Adipocyte (in vitro differentiated cells): ENCODE data around the gene TBL2.
"Not testable (repeated sequence)": the region's sequence is repeated elsewhere in the genome, so short reads cannot be mapped to it uniquely, and the experiment has no call there.

Source experiments
- DNase-seq: peaks from one replicate; pipeline ENCODE4 v3.0.0-alpha.2; 2015; ENCODE audit warnings: low read depth
- H3K27me3 ChIP-seq: replicated peaks from 2 replicates; pipeline ENCODE4 v1.7.0; 2013; ENCODE audit warnings: mild to moderate bottlenecking, low read length, moderate library complexity; ENCODE audit not compliant: control insufficient read depth, insufficient read depth
- H3K36me3 ChIP-seq: 2 replicates; pipeline ENCODE4 v1.7.0; 2013; ENCODE audit warnings: low read length, mild to moderate bottlenecking, moderate library complexity; ENCODE audit not compliant: control insufficient read depth, insufficient read depth, severe bottlenecking
- H3K4me1 ChIP-seq: 2 replicates; pipeline ENCODE4 v1.7.0; 2013; ENCODE audit warnings: mild to moderate bottlenecking, low read length, moderate library complexity; ENCODE audit not compliant: control insufficient read depth, insufficient read depth
- H3K4me3 ChIP-seq: 2 replicates; pipeline ENCODE4 v1.7.0; 2013; ENCODE audit warnings: mild to moderate bottlenecking, low read length, moderate library complexity
- H3K9ac ChIP-seq: 2 replicates; pipeline ENCODE4 v1.7.0; 2013; ENCODE audit warnings: mild to moderate bottlenecking, low read length, moderate library complexity
- H3K9me3 ChIP-seq: 2 replicates; pipeline ENCODE4 v1.7.0; 2013; ENCODE audit warnings: mild to moderate bottlenecking, low read length, moderate library complexity; ENCODE audit not compliant: control insufficient read depth

Gene TBL2, protein sequence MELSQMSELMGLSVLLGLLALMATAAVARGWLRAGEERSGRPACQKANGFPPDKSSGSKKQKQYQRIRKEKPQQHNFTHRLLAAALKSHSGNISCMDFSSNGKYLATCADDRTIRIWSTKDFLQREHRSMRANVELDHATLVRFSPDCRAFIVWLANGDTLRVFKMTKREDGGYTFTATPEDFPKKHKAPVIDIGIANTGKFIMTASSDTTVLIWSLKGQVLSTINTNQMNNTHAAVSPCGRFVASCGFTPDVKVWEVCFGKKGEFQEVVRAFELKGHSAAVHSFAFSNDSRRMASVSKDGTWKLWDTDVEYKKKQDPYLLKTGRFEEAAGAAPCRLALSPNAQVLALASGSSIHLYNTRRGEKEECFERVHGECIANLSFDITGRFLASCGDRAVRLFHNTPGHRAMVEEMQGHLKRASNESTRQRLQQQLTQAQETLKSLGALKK

DNA sequence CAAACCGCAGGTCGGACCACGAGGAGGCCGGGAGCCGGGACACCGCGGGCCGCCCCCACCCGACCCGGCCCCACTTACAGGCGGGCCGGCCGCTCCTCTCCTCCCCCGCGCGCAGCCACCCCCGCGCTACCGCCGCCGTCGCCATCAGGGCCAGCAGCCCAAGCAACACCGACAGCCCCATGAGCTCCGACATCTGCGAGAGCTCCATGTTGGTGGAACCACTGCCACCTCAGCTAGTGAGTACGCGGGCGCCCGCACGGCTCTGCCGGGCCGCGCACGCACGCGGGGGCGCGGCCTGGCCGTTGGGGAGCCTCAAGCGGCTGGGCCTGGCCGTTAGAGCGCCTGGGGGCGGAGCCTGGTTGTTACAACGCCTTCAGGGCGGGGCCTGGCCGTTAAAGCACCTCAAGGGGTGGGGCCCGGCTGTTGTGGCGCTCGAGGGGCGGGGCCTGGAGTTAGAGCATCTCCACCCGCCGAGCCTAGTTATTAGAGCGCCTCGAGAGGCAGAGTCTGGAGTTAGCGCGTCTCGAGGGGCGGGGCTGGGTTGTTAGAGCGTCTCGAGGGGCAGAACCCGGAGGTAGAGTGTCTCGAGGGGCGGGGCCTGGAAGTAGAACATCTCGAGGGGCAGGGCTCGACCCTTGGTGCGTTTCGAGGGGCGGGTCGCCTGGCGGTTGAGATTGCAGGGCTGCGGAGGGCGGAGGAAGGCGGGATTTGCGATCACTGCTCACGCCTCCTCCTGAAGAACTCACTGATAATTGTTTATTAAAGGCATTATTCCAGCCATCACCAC lies at the start of gene TBL2:
Gene TBL2 (minus strand): TSS at position 238 of the 787 bp plus-strand sequence. CDS start 30 bp downstream, at position 208.
- Histone ChIP-seq H3K4me1 (peaks cover 22% of the 10 kb centered on the region), H3K4me3 (peak within 1 kb of the TSS; percentile 88), H3K27me3 (no peaks in the 10 kb centered on the region), H3K36me3 (peaks cover 19% of the 10 kb centered on the region), H3K9me3 (no peaks in the 10 kb centered on the region), H3K9ac (peak within 1 kb of the TSS; percentile 93)
- peak; percentile 100 for DNase-seq

DNA sequence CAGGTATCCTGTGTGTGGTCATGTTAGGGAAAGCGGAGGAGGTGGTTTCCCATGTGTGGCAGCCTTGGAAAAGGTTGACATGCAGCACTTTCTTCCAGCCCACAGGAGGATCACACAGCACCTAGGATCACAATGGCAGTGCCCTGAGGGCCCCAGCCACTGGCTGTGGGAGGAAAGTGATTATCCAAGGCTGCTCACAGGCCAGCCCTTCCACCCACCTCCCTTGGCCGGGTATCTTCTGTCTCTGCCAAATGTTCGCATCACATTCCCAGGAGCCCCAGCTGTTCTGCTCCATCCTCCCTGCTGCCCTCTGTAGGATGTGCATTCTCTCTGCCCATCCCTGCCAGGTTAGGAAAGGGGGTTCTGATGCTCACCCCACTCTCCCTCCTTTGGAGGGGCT lies 48.4 kb upstream of the TBL2 start:
- no peaks in the 10 kb centered on the region for H3K9me3 ChIP-seq
- no peaks in the 10 kb centered on the region for H3K36me3 ChIP-seq
- H3K9ac ChIP-seq: no peak overlapping the region
- no peak overlapping the region for H3K4me3 ChIP-seq
- H3K27me3 ChIP-seq: peaks cover 12% of the 10 kb centered on the region
- DNase-seq: peak; percentile 11
- peaks cover 13% of the 10 kb centered on the region for H3K4me1 ChIP-seq

GRCh38 chr7:73625276-73625675 lies 46.9 kb upstream of the TBL2 start:
- H3K27me3 ChIP-seq: peaks cover 12% of the 10 kb centered on the region

GRCh38 chr7:73624669-73625001 lies 46.3 kb upstream of the TBL2 start:
- no peak for DNase-seq
- Histone ChIP-seq H3K27me3 (peaks cover 12% of the 10 kb centered on the region), H3K4me3 (peak overlapping the region; percentile 87), H3K4me1 (peaks cover 17% of the 10 kb centered on the region), H3K36me3 (no peaks in the 10 kb centered on the region), H3K9ac (no peak overlapping the region), H3K9me3 (no peaks in the 10 kb centered on the region)

More at GRCh38 chr7:73625276-73625675, 46.9 kb upstream of the TBL2 start:
- Histone ChIP-seq H3K4me1 (peaks cover 17% of the 10 kb centered on the region), H3K36me3 (no peaks in the 10 kb centered on the region), H3K9me3 (no peaks in the 10 kb centered on the region), H3K4me3 (no peak overlapping the region), H3K9ac (no peak overlapping the region)
- no peak for DNase-seq

DNA sequence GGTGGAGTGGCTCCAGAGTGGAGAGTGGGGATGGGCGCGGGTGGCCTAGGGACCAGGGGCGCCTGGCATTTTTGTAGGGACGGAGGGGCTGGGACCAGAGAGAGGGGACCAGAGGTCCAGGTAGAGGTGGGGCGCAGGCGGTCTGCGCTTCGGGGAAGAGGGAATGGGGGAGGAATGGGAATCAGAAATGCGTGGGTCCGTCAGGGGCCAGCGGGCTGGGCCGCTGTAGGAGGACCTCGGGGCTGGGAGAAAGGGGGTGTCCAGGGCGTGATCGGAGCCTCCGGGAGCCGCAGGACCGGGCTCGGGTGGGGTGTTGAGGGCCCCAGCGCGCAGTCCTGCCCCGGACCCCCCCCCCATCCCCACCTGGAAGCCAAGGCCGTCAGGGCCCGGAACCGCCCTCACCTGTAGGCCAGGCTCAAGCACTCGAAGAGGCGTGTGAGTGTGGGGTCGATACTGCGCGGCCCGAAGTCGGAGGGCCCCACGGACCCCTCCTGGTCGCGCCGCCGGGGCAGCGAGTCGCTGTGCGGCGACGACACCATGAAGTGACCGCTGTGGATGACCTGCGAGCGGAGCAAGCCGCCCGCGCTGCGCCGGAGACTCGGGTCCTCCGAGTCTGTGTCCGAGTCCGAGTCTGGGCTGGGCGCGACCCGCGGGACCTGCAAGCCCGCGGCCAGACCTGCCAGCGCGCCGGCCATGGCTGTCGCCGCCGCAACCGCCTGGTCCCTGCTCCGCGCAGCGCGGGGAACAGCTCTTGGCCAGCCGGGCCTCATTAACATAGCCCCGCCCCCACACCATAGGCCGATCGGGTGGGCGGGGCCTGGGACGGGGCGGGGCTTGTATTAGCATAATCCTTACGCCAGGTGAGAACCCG lies 45.7 kb upstream of the TBL2 start, which contains the start of gene MLXIPL:
Gene MLXIPL (minus strand): TSS at position 725 of the 871 bp plus-strand sequence. CDS start 30 bp downstream, at position 695.
- Histone ChIP-seq H3K9ac (peak within 1 kb of the TSS; percentile 97), H3K27me3 (peaks cover 12% of the 10 kb centered on the region)

GRCh38 chr7:73622909-73623797 lies 44.8 kb upstream of the TBL2 start:
- Histone ChIP-seq H3K4me1 (peaks cover 17% of the 10 kb centered on the region), H3K36me3 (peaks cover 6% of the 10 kb centered on the region), H3K9me3 (no peaks in the 10 kb centered on the region), H3K9ac (peak overlapping the region; percentile 97), H3K4me3 (peak overlapping the region; percentile 87), H3K27me3 (peaks cover 12% of the 10 kb centered on the region)
- peak; percentile 31 for DNase-seq

More for the DNA sequence above, 45.7 kb upstream of the TBL2 start, which contains the start of gene MLXIPL:
- peaks cover 17% of the 10 kb centered on the region for H3K4me1 ChIP-seq
- peak within 1 kb of the TSS; percentile 87 for H3K4me3 ChIP-seq
- peaks cover under 1% of the 10 kb centered on the region for H3K36me3 ChIP-seq
- H3K9me3 ChIP-seq: no peaks in the 10 kb centered on the region
- DNase-seq: peak; percentile 87

GRCh38 chr7:73622527-73622908 lies 44.1 kb upstream of the TBL2 start:
- Histone ChIP-seq H3K36me3 (peaks cover 10% of the 10 kb centered on the region), H3K9ac (peak overlapping the region; percentile 72), H3K4me1 (peaks cover 17% of the 10 kb centered on the region), H3K4me3 (peak overlapping the region; percentile 87), H3K27me3 (peaks cover 12% of the 10 kb centered on the region), H3K9me3 (no peaks in the 10 kb centered on the region)
- DNase-seq: no peak

GRCh38 chr7:73621168-73622063 lies 43.0 kb upstream of the TBL2 start:
- Histone ChIP-seq H3K4me3 (no peak overlapping the region), H3K9me3 (no peaks in the 10 kb centered on the region), H3K36me3 (peaks cover 17% of the 10 kb centered on the region), H3K9ac (no peak overlapping the region), H3K27me3 (peaks cover 9% of the 10 kb centered on the region), H3K4me1 (peaks cover 12% of the 10 kb centered on the region)
- DNase-seq: no peak

GRCh38 chr7:73619394-73619793 lies 41.0 kb upstream of the TBL2 start:
- peaks cover 24% of the 10 kb centered on the region for H3K36me3 ChIP-seq
- not testable (repeated sequence) for H3K27me3 ChIP-seq

More at GRCh38 chr7:73619394-73619793, 41.0 kb upstream of the TBL2 start:
- H3K9me3 ChIP-seq, H3K9ac ChIP-seq, DNase-seq, H3K4me3 ChIP-seq: not testable (repeated sequence)
- H3K4me1 ChIP-seq: peaks cover 18% of the 10 kb centered on the region
